Measurements from ENCODE around the gene COL19A1. TPM values are rescaled to one million over a fixed set of nuclear protein-coding genes. Genes with fewer than 3 reads are reported as not detected.
A peak's percentile ranks its signal among the peaks of the same experiment; 100 is the strongest.
"Not testable (repeated sequence)": the region's sequence is repeated elsewhere in the genome, so short reads cannot be mapped to it uniquely, and the experiment has no call there.

The COL19A1 gene
- total and polyA plus RNA-seq, 2 experiments from 2014 or later = not detected

- H3K4me3 Mint-ChIP-seq, H3K4me1 Mint-ChIP-seq: not testable (repeated sequence)
These were observed 26.2 kb downstream of the COL19A1 start for GRCh38 chr6:69892561-69892960.

GRCh38 chr6:69893266-69893665 is 26.9 kb downstream of the COL19A1 start:
- not testable (repeated sequence) for ATAC-seq; DNase-seq (ENCODE audit: low spot score); H4K20me1 ChIP-seq (replicated peaks; ENCODE audit: insufficient read depth); H3K27me3 ChIP-seq (ENCODE audit: insufficient read depth); H3K4me3 ChIP-seq; H3K4me1 ChIP-seq (ENCODE audit: insufficient read depth); H3F3A ChIP-seq (replicated peaks; ENCODE audit: low read depth); H3K9me2 ChIP-seq (ENCODE audit: insufficient read depth); H3K36me3 ChIP-seq (ENCODE audit: insufficient read depth); H3K4me1 Mint-ChIP-seq; H3K79me2 ChIP-seq (replicated peaks; ENCODE audit: insufficient read depth); H3K27ac Mint-ChIP-seq; H3K36me3 Mint-ChIP-seq (ENCODE audit: low read depth); H3K27ac ChIP-seq (ENCODE audit: low read depth); H3K4me2 ChIP-seq; H3K27me3 Mint-ChIP-seq (ENCODE audit: insufficient read depth, low read depth, poor library complexity); H3K4me3 Mint-ChIP-seq
- peaks cover 13% of the 10 kb centered on the region for H3K9me3 Mint-ChIP-seq
- 0 out of 2 replicates have a peak overlapping the region, but pooled peaks have one; percentile 15 for H2AFZ ChIP-seq

More at GRCh38 chr6:69892561-69892960, 26.2 kb downstream of the COL19A1 start:
- H2AFZ ChIP-seq; H3K27ac Mint-ChIP-seq; H3K36me3 Mint-ChIP-seq (ENCODE audit: low read depth); H3K79me2 ChIP-seq (replicated peaks; ENCODE audit: insufficient read depth); H3K4me1 ChIP-seq (ENCODE audit: insufficient read depth); H3K27me3 ChIP-seq (ENCODE audit: insufficient read depth); H3K36me3 ChIP-seq (ENCODE audit: insufficient read depth); DNase-seq (ENCODE audit: low spot score); H3F3A ChIP-seq (replicated peaks; ENCODE audit: low read depth); H3K4me2 ChIP-seq; ATAC-seq; H3K9me2 ChIP-seq (ENCODE audit: insufficient read depth); H3K27me3 Mint-ChIP-seq (ENCODE audit: insufficient read depth, low read depth, poor library complexity); H4K20me1 ChIP-seq (replicated peaks; ENCODE audit: insufficient read depth); H3K4me3 ChIP-seq; H3K27ac ChIP-seq (ENCODE audit: low read depth): not testable (repeated sequence)
- H3K9me3 Mint-ChIP-seq = peaks cover 13% of the 10 kb centered on the region

- H3K4me3 Mint-ChIP-seq = no peak overlapping the region
- Histone ChIP-seq H3K9me2 (ENCODE audit: insufficient read depth) (no peaks in the 10 kb centered on the region), H3K4me2 (no peak overlapping the region), H3K4me1 (ENCODE audit: insufficient read depth) (no peaks in the 10 kb centered on the region), H4K20me1 (replicated peaks; ENCODE audit: insufficient read depth) (no peaks in the 10 kb centered on the region), H2AFZ (peak overlapping the region; percentile 72), H3K27me3 (ENCODE audit: insufficient read depth) (no peaks in the 10 kb centered on the region), H3F3A (replicated peaks; ENCODE audit: low read depth) (no peaks in the 10 kb centered on the region), H3K27ac (ENCODE audit: low read depth) (no peak overlapping the region), H3K4me3 (no peak overlapping the region), H3K36me3 (ENCODE audit: insufficient read depth) (no peaks in the 10 kb centered on the region), H3K79me2 (replicated peaks; ENCODE audit: insufficient read depth) (no peaks in the 10 kb centered on the region)
- H3K27me3 Mint-ChIP-seq (ENCODE audit: insufficient read depth, low read depth, poor library complexity) = no peaks in the 10 kb centered on the region
- H3K4me1 Mint-ChIP-seq = no peaks in the 10 kb centered on the region; the same call in 2 of the 3 replicates
- DNase-seq (ENCODE audit: low spot score) (no peak), ATAC-seq (no peak)
- H3K27ac Mint-ChIP-seq = no peak overlapping the region
- H3K9me3 Mint-ChIP-seq = peaks cover 9% of the 10 kb centered on the region
- H3K36me3 Mint-ChIP-seq (ENCODE audit: low read depth) = no peaks in the 10 kb centered on the region; the same call in 1 of the 3 replicates
- TF ChIP-seq NANOG (IDR thresholded peaks at IDR 0.05; ENCODE audit: borderline replicate concordance) (no peak), ZNF114 (CRISPR knock-in tag; IDR thresholded peaks at IDR 0.05) (no peak), ZNF331 (CRISPR knock-in tag; IDR thresholded peaks at IDR 0.05; ENCODE audit: low read depth) (no peak), CREB1 (CRISPR knock-in tag; IDR thresholded peaks at IDR 0.05; ENCODE audit: low read depth) (no peak), ZNF462 (CRISPR knock-in tag; IDR thresholded peaks at IDR 0.05) (no peak), ETS1 (IDR thresholded peaks at IDR 0.05) (no peak), POLR2AphosphoS5 (IDR thresholded peaks at IDR 0.05; ENCODE audit: low read depth) (no peak), EZH2phosphoT487 (IDR thresholded peaks at IDR 0.05; ENCODE audit: unreplicated experiment) (no peak), STAT1 (IDR thresholded peaks at IDR 0.05; ENCODE audit: unreplicated experiment) (no peak)
These were observed 28.4 kb downstream of the COL19A1 start for GRCh38 chr6:69894578-69895347.

Data from GM23338 (cell line).